A549 (cell line): ENCODE results near the gene VANGL1. TPM values are rescaled to one million over a fixed set of nuclear protein-coding genes. Genes with fewer than 3 reads are reported as not detected.

Experiments used
- ATAC-seq, 2 experiments: fragments of 200-7000 bp in 1 of 2; fragments of >200 bp in 1 of 2; cut with Nextera tagmentation in 1 of 2; cut with Tn5 transposase in 1 of 2; 3 replicates each; pipeline versions ENCODE4 v1.8.0 to v1.9.1; 2018 to 2020; ENCODE audit warnings: mild to moderate bottlenecking in 1 of 2, moderate library complexity in 1 of 2
- CTCF ChIA-PET: fragments of 300-600 bp; sonication (Branson Sonifier 250); formaldehyde crosslinking; extraction: SDS; loops from one replicate; lab custom pipeline; 2021; ENCODE audit warnings: antibody characterized with exemption, inconsistent platforms; lab: Yijun Ruan, JAX
- POLR2A ChIA-PET: fragments of 350-600 bp; formaldehyde crosslinking; extraction: SDS; loops from one replicate; lab custom pipeline; 2021; ENCODE audit warnings: antibody characterized with exemption, inconsistent platforms; lab: Yijun Ruan, JAX
- DNase-seq, 2 experiments: peaks; one replicate each; pipeline versions ENCODE4 v3.0.0 to v3.0.0-alpha.2; 2011 to 2016; ENCODE audit warnings: low read depth in 1 of 2, low spot score in 1 of 2
- FAIRE-seq: peaks from 2 replicates; lab custom pipeline; 2011; peaks lifted over from hg19 to GRCh38; lab: Jason Lieb, UNC
- H3K27ac ChIP-seq, 2 experiments: fragments of >200 bp; sonication (Bioruptor Twin); formaldehyde crosslinking; 3 replicates each; pipeline ENCODE4 v1.5.1; 2016 to 2017
- H3K4me1 ChIP-seq: fragments of >200 bp; sonication (Bioruptor Twin); formaldehyde crosslinking; 3 replicates; pipeline ENCODE4 v1.6.1; 2016
- H3K4me2 ChIP-seq: fragments of >200 bp; sonication (Bioruptor Twin); formaldehyde crosslinking; 3 replicates; pipeline ENCODE4 v1.6.1; 2016
- H3K4me3 ChIP-seq: fragments of >200 bp; sonication (Bioruptor Twin); formaldehyde crosslinking; 3 replicates; pipeline ENCODE4 v1.5.1; 2016
- H3K9me3 ChIP-seq: fragments of >200 bp; sonication (Bioruptor Twin); formaldehyde crosslinking; 3 replicates; pipeline ENCODE4 v1.6.1; 2016
- BHLHE40 ChIP-seq: IDR thresholded peaks from 2 replicates; pipeline ENCODE4 v1.6.1; 2012; ENCODE audit warnings: low read depth, low read length, inconsistent platforms
- CBX2 ChIP-seq: fragments of 200-600 bp; sonication (generic); IDR thresholded peaks from 2 replicates; pipeline ENCODE4 v1.6.1; 2016; ENCODE audit warnings: low read depth, mild to moderate bottlenecking, borderline replicate concordance
- CBX8 ChIP-seq: fragments of 200-600 bp; sonication (generic); IDR thresholded peaks from 2 replicates; pipeline ENCODE4 v1.6.1; 2016
- ESRRA ChIP-seq: fragments of 150-350 bp; IDR thresholded peaks from 2 replicates; pipeline ENCODE4 v1.6.1; 2014; ENCODE audit warnings: mild to moderate bottlenecking, low read length, borderline replicate concordance
- FOSL2 ChIP-seq, 2 experiments: fragments of 450-650 bp in 1 of 2; fragments of >200 bp in 1 of 2; sonication (Bioruptor Twin) in 1 of 2; formaldehyde crosslinking; IDR thresholded peaks; 2 replicates each; pipeline versions ENCODE4 v1.5.0 to v1.6.1; 2016 to 2020; ENCODE audit warnings: mild to moderate bottlenecking in 1 of 2, moderate library complexity in 1 of 2
- FOXS1 ChIP-seq: fragments of 250-450 bp; sonication (Bioruptor Pico); IDR thresholded peaks from 2 replicates; pipeline ENCODE4 v1.5.0; 2020; ENCODE audit warnings: mild to moderate bottlenecking, moderate library complexity
- HOXA7 ChIP-seq: fragments of 250-450 bp; sonication (Bioruptor Pico); IDR thresholded peaks from 2 replicates; pipeline ENCODE4 v1.5.0; 2020; ENCODE audit warnings: mild to moderate bottlenecking, moderate library complexity
- HOXB13 ChIP-seq: fragments of 250-450 bp; sonication (Bioruptor Pico); IDR thresholded peaks from 2 replicates; pipeline ENCODE4 v1.5.0; 2020; ENCODE audit warnings: low read depth, mild to moderate bottlenecking, moderate library complexity
- KDM1A ChIP-seq: fragments of 200-600 bp; sonication (generic); IDR thresholded peaks from 2 replicates; pipeline ENCODE4 v1.6.1; 2016; ENCODE audit warnings: low read depth, mild to moderate bottlenecking
- KDM5A ChIP-seq: fragments of 200-600 bp; sonication (generic); IDR thresholded peaks from 2 replicates; pipeline ENCODE4 v1.6.1; 2016; ENCODE audit warnings: antibody characterized with exemption, mild to moderate bottlenecking
- MAFK ChIP-seq: fragments of 450-650 bp; IDR thresholded peaks from 2 replicates; pipeline ENCODE4 v1.6.1; 2014; ENCODE audit not compliant: partially characterized antibody
- NFE2L2 ChIP-seq: fragments of 150-350 bp; conservative IDR thresholded peaks from 2 replicates; pipeline ENCODE4 v1.6.1; 2014; ENCODE audit warnings: low read length
- NR3C1 ChIP-seq: fragments of >200 bp; sonication (Bioruptor Twin); formaldehyde crosslinking; IDR thresholded peaks from 3 replicates; pipeline ENCODE4 v1.6.1; 2017
- RCOR1 ChIP-seq: fragments of 150-350 bp; IDR thresholded peaks from 2 replicates; pipeline ENCODE4 v1.6.1; 2014; ENCODE audit warnings: antibody characterized with exemption, low read length, low read depth
- SMC3 ChIP-seq: fragments of >200 bp; sonication (Bioruptor Twin); formaldehyde crosslinking; IDR thresholded peaks from 3 replicates; pipeline ENCODE4 v1.6.1; 2018; ENCODE audit warnings: inconsistent platforms
- TFCP2L1 ChIP-seq: fragments of 250-450 bp; sonication (Bioruptor Pico); IDR thresholded peaks from 2 replicates; pipeline ENCODE4 v1.5.0; 2021; ENCODE audit warnings: mild to moderate bottlenecking
- ZC3H11A ChIP-seq: fragments of 450-650 bp; IDR thresholded peaks from 2 replicates; pipeline ENCODE4 v1.6.1; 2014; ENCODE audit warnings: antibody characterized with exemption, mild to moderate bottlenecking
- whole genome bisulfite sequencing: methylation state at CpG from one replicate; pipeline ENCODE4 v1.1.6; 2017; ENCODE audit errors: missing lambda C conversion rate; 5-methylcytosine and 5-hydroxymethylcytosine counted together
- polyA plus RNA-seq, 4 experiments: library from polyadenylated mRNA; depleted of rRNA in 3 of 4; stranded (reverse); fragments of >200 nt; fragmentation: RNase III in 1 of 4; extraction: RNeasy Plus Mini Kit Qiagen cat#74134 plus additional on column Dnase treatment in 1 of 4; gene quantifications; 2 replicates in 3 of 4; 3 replicates in 1 of 4; pipeline ENCODE4 v1.2.3, GENCODE V29; 2011 to 2017
- TF ChIP-seq, protein P1 (sequence below): fragments of >200 bp; sonication (Bioruptor Twin); formaldehyde crosslinking; IDR thresholded peaks from 3 replicates; pipeline ENCODE4 v1.6.1; 2016
- TF ChIP-seq, protein P2 (sequence below): fragments of 450-650 bp; IDR thresholded peaks from 2 replicates; pipeline ENCODE4 v1.6.1; 2014; ENCODE audit warnings: antibody characterized with exemption
- TF ChIP-seq, protein P3 (sequence below): fragments of 250-450 bp; sonication (Bioruptor Pico); IDR thresholded peaks from 2 replicates; pipeline ENCODE4 v1.5.0; 2021; ENCODE audit warnings: mild to moderate bottlenecking, moderate library complexity, borderline replicate concordance
- TF ChIP-seq, protein P4 (sequence below): fragments of >200 bp; sonication (Bioruptor Twin); formaldehyde crosslinking; IDR thresholded peaks from 3 replicates; pipeline ENCODE4 v1.5.1; 2016

Gene VANGL1
- polyA plus RNA-seq, 2 of the 4 experiments (the other 2 are of a cell fraction): 11.0 to 11.5 TPM

DNA sequence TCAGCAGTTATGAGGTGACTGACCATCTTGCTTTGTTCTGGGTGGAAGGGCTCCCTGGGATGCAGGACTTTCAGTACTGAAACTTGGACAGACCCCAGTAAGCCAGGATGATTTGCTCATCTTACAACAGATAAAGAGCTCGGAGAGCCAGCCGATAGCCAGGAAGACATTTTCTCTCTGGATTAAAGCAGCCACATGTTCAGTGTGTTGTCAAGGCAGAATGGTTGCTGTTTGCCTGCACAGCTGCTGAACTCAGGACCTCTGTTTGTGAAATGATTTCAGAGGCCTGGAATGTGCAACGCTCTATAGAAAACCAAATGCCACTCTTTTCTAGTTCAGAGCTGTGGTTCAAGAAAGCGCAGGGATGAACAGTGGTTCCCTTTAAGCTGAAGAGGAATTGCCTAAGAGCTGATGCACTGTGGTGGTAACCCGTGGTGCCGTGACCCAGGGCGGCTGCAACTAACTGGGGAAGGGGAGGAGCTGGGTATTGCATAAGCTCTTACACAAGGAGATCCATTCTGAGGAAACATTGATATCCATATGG, 86.0 kb downstream of the VANGL1 start:
- Histone ChIP-seq H3K9me3 (no peaks in the 10 kb centered on the region), H3K4me1 (no peaks in the 10 kb centered on the region), H3K27ac (no peak overlapping the region), H3K4me2 (no peak overlapping the region), H3K4me3 (no peak overlapping the region)
- ChIA-PET POLR2A (no interaction called here), CTCF (interaction anchor here (0.9 kb wide), 2 partner anchors 13 to 133 kb away, joined by 3 read pairs; no protein-coding TSS in a partner anchor)
- no peak; a peak in 1 of 6 replicates for ATAC-seq
- FAIRE-seq: no peak
- peak in 1 of 2 experiments; percentile 1 for DNase-seq
- 50% methylated on average over 7 of the region's 7 CpGs for WGBS
- TF ChIP-seq HOXB13 (no peak), NR3C1 (no peak), SMC3 (no peak), MAFK (no peak), KDM5A (no peak), FOSL2 (IDR thresholded peaks at IDR 0.05) (no peak), FOSL2 (CRISPR knock-in tag; IDR thresholded peaks at IDR 0.05) (no peak), CBX2 (no peak), FOXS1 (CRISPR knock-in tag) (no peak), RCOR1 (no peak), BHLHE40 (no peak), HOXA7 (no peak), TFCP2L1 (CRISPR knock-in tag) (no peak), KDM1A (no peak), NFE2L2 (no peak), CBX8 (no peak), ZC3H11A (no peak)
- TF ChIP-seq, protein P1, sequence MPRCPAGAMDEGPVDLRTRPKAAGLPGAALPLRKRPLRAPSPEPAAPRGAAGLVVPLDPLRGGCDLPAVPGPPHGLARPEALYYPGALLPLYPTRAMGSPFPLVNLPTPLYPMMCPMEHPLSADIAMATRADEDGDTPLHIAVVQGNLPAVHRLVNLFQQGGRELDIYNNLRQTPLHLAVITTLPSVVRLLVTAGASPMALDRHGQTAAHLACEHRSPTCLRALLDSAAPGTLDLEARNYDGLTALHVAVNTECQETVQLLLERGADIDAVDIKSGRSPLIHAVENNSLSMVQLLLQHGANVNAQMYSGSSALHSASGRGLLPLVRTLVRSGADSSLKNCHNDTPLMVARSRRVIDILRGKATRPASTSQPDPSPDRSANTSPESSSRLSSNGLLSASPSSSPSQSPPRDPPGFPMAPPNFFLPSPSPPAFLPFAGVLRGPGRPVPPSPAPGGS: no peak
- TF ChIP-seq, protein P2, sequence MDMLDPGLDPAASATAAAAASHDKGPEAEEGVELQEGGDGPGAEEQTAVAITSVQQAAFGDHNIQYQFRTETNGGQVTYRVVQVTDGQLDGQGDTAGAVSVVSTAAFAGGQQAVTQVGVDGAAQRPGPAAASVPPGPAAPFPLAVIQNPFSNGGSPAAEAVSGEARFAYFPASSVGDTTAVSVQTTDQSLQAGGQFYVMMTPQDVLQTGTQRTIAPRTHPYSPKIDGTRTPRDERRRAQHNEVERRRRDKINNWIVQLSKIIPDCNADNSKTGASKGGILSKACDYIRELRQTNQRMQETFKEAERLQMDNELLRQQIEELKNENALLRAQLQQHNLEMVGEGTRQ: no peak
- TF ChIP-seq, protein P3, sequence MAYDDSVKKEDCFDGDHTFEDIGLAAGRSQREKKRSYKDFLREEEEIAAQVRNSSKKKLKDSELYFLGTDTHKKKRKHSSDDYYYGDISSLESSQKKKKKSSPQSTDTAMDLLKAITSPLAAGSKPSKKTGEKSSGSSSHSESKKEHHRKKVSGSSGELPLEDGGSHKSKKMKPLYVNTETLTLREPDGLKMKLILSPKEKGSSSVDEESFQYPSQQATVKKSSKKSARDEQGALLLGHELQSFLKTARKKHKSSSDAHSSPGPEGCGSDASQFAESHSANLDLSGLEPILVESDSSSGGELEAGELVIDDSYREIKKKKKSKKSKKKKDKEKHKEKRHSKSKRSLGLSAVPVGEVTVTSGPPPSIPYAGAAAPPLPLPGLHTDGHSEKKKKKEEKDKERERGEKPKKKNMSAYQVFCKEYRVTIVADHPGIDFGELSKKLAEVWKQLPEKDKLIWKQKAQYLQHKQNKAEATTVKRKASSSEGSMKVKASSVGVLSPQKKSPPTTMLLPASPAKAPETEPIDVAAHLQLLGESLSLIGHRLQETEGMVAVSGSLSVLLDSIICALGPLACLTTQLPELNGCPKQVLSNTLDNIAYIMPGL: no peak
- TF ChIP-seq, protein P4, sequence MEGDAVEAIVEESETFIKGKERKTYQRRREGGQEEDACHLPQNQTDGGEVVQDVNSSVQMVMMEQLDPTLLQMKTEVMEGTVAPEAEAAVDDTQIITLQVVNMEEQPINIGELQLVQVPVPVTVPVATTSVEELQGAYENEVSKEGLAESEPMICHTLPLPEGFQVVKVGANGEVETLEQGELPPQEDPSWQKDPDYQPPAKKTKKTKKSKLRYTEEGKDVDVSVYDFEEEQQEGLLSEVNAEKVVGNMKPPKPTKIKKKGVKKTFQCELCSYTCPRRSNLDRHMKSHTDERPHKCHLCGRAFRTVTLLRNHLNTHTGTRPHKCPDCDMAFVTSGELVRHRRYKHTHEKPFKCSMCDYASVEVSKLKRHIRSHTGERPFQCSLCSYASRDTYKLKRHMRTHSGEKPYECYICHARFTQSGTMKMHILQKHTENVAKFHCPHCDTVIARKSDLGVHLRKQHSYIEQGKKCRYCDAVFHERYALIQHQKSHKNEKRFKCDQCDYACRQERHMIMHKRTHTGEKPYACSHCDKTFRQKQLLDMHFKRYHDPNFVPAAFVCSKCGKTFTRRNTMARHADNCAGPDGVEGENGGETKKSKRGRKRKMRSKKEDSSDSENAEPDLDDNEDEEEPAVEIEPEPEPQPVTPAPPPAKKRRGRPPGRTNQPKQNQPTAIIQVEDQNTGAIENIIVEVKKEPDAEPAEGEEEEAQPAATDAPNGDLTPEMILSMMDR: no peak

DNA sequence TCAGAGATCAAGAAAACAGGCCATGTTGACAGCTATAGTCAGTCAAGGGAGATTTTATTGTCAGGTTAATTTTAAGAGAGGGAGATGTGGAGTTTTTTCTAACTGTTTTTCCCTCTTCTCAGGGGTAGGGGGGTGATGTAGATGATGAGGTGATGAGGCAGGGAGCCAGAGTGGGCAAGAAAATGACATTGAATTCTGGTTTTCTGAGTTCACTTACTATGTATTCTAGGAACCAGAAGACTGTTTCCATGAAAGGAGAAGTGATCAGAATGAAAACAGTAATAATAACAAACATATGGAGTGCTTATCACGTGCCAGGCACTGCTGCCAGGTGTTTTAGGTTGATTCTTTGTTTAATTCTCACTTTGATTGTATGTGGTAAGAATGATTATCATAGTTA, 86.6 kb downstream of the VANGL1 start:
- CTCF ChIA-PET: interaction anchor here (0.9 kb wide), 2 partner anchors 12 to 133 kb away, joined by 3 read pairs; no protein-coding TSS in a partner anchor
- DNase-seq (no peak), FAIRE-seq (no peak), ATAC-seq (no peak)
- TF ChIP-seq BHLHE40 (no peak), TFCP2L1 (CRISPR knock-in tag) (no peak), KDM5A (no peak), ESRRA (no peak)
- TF ChIP-seq, protein P1: no peak
- WGBS: 24% methylated on average over 1 of the region's 1 CpG
- no peak overlapping the region for H3K27ac ChIP-seq
- H3K4me3 ChIP-seq: no peak overlapping the region
- no peaks in the 10 kb centered on the region for H3K4me1 ChIP-seq
- no peaks in the 10 kb centered on the region for H3K9me3 ChIP-seq
- H3K4me2 ChIP-seq: no peak overlapping the region
- POLR2A ChIA-PET: no interaction called here
